KMS-11 (cell line): Measurements from ENCODE around the gene ST3GAL5.

ENCODE experiments used
- H2AFZ ChIP-seq: fragments of 200-600 bp; sonication (generic); 2 replicates; pipeline ENCODE4 v1.6.1; 2016; ENCODE audit warnings: antibody characterized with exemption, mixed run types, low read depth
- H3K27ac ChIP-seq: fragments of 200-600 bp; sonication (generic); 2 replicates; pipeline ENCODE4 v1.6.1; 2016; ENCODE audit warnings: mild to moderate bottlenecking, mixed run types
- H3K27me3 ChIP-seq: fragments of 200-600 bp; sonication (generic); 2 replicates; pipeline ENCODE4 v1.6.1; 2017; ENCODE audit warnings: mild to moderate bottlenecking, low read depth, mixed run types, moderate library complexity; ENCODE audit not compliant: insufficient read depth
- H3K36me3 ChIP-seq: fragments of 200-600 bp; sonication (generic); 2 replicates; pipeline ENCODE4 v1.6.1; 2017; ENCODE audit warnings: mild to moderate bottlenecking, mixed run types; ENCODE audit not compliant: insufficient read depth
- H3K4me1 ChIP-seq: fragments of 200-600 bp; sonication (generic); 2 replicates; pipeline ENCODE4 v1.6.1; 2016; ENCODE audit warnings: mild to moderate bottlenecking, low read depth, mixed run types; ENCODE audit not compliant: poor library complexity, severe bottlenecking
- H3K4me2 ChIP-seq: fragments of 200-600 bp; sonication (generic); 2 replicates; pipeline ENCODE4 v1.7.0; 2016; ENCODE audit warnings: mild to moderate bottlenecking, mixed run types
- H3K4me3 ChIP-seq: fragments of 200-600 bp; sonication (generic); IDR thresholded peaks from 2 replicates; pipeline ENCODE4 v1.6.1; 2017; ENCODE audit warnings: low read depth, low read length, mixed read lengths; ENCODE audit not compliant: insufficient read depth
- H3K79me2 ChIP-seq: fragments of 200-600 bp; sonication (generic); 2 replicates; pipeline ENCODE4 v1.6.1; 2016; ENCODE audit warnings: low read depth, mixed run types; ENCODE audit not compliant: insufficient read depth
- H3K9ac ChIP-seq: fragments of 200-600 bp; sonication (generic); 2 replicates; pipeline ENCODE4 v1.6.1; 2016; ENCODE audit warnings: mild to moderate bottlenecking, mixed run types
- H4K20me1 ChIP-seq: fragments of 200-600 bp; sonication (generic); 2 replicates; pipeline ENCODE4 v1.6.1; 2016; ENCODE audit warnings: mild to moderate bottlenecking, mixed run types; ENCODE audit not compliant: insufficient read depth
- CTCF ChIP-seq: fragments of 200-600 bp; sonication (generic); conservative IDR thresholded peaks from 2 replicates; pipeline ENCODE4 v1.6.1; 2017; ENCODE audit warnings: low read depth, mild to moderate bottlenecking, antibody characterized with exemption, low read length, moderate library complexity, mixed read lengths

The ST3GAL5 gene

GRCh38 chr2:85789271-85789670, 99.5 kb downstream of the ST3GAL5 start:
- Histone ChIP-seq H3K36me3 (no peaks in the 10 kb centered on the region), H3K4me1 (no peaks in the 10 kb centered on the region), H4K20me1 (no peaks in the 10 kb centered on the region), H3K4me2 (no peak overlapping the region), H3K79me2 (no peaks in the 10 kb centered on the region), H3K27ac (no peak overlapping the region), H3K27me3 (no peaks in the 10 kb centered on the region; the same call in 1 of the 2 replicates), H3K9ac (no peak overlapping the region), H2AFZ (no peak overlapping the region), H3K4me3 (no peak overlapping the region)
- TF ChIP-seq CTCF = no peak

DNA sequence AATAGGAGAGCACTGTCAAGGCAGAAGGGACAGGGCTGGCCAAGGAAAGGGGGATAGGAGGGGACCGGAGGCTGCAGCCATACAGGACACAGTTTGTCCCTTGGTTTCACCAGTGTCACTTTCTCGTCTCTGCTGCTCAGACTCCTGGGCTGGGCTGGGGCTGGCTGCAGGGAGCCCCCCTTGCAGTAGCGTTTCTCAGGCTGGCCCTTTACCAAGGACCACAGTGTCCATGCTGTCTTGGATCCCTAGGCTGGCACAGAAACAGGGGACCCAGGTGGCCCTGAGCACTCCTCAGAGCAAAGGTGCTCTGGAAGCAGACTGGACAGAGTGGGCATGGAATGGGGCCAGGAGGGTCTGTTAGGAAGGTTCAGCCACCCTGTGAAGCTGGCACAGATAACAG, 100.2 kb downstream of the ST3GAL5 start:
- H2AFZ ChIP-seq = no peak overlapping the region
- H3K27ac ChIP-seq = no peak overlapping the region
- no peaks in the 10 kb centered on the region for H3K36me3 ChIP-seq
- H4K20me1 ChIP-seq = no peaks in the 10 kb centered on the region
- TF ChIP-seq CTCF = no peak
- no peaks in the 10 kb centered on the region; the same call in 1 of the 2 replicates for H3K27me3 ChIP-seq
- no peaks in the 10 kb centered on the region for H3K4me1 ChIP-seq
- H3K79me2 ChIP-seq = no peaks in the 10 kb centered on the region
- H3K9ac ChIP-seq = no peak overlapping the region
- no peak overlapping the region for H3K4me3 ChIP-seq
- H3K4me2 ChIP-seq = no peak overlapping the region

- H3K27ac ChIP-seq = no peak overlapping the region
- H2AFZ ChIP-seq = no peak overlapping the region
- H4K20me1 ChIP-seq = no peaks in the 10 kb centered on the region
- no peak for TF ChIP-seq CTCF
- H3K4me2 ChIP-seq = no peak overlapping the region
- H3K4me1 ChIP-seq = no peaks in the 10 kb centered on the region
- H3K4me3 ChIP-seq = no peak overlapping the region
- H3K27me3 ChIP-seq = no peaks in the 10 kb centered on the region; the same call in 1 of the 2 replicates
- H3K79me2 ChIP-seq = no peaks in the 10 kb centered on the region
- H3K9ac ChIP-seq = no peak overlapping the region
- H3K36me3 ChIP-seq = no peaks in the 10 kb centered on the region
These were observed 100.8 kb downstream of the ST3GAL5 start for GRCh38 chr2:85787981-85788340.

GRCh38 chr2:85787282-85787980, 101.4 kb downstream of the ST3GAL5 start:
- Histone ChIP-seq H3K79me2 (no peaks in the 10 kb centered on the region), H4K20me1 (no peaks in the 10 kb centered on the region), H3K4me1 (no peaks in the 10 kb centered on the region), H3K27me3 (no peaks in the 10 kb centered on the region; the same call in 1 of the 2 replicates), H3K4me2 (no peak overlapping the region), H3K27ac (no peak overlapping the region), H3K36me3 (no peaks in the 10 kb centered on the region), H3K4me3 (no peak overlapping the region), H2AFZ (no peak overlapping the region), H3K9ac (no peak overlapping the region)
- TF ChIP-seq CTCF = no peak
